Activated naive CD8-positive, alpha-beta T cell treated with anti-CD3 and anti-CD28 coated beads, Interleukin-2, amount 10 ng/mL, durations not matched to agents 7 days and 5 days (primary cell): ENCODE measurements around the gene SLC4A11. TPM values are rescaled to one million over a fixed set of nuclear protein-coding genes. Genes with fewer than 3 reads are reported as not detected.

ENCODE experiments used
- ATAC-seq: fragments of 150-1000 bp; cut with Tn5 transposase; one replicate; pipeline ENCODE4 v1.10.0; 2021; ENCODE audit warnings: low read depth, moderate library complexity
- POLR2A ChIA-PET: fragments of 350-600 bp; sonication (Branson Sonifier 250); formaldehyde crosslinking; loops from one replicate; lab custom pipeline; 2021; ENCODE audit warnings: antibody characterized with exemption; lab: Charles Lee
- DNase-seq: peaks from one replicate; pipeline ENCODE4 v3.0.0; 2021
- H3K27ac Mint-ChIP-seq: one replicate; pipeline ENCODE4 v1.8.0; 2022; ENCODE audit warnings: mild to moderate bottlenecking, mixed read lengths
- H3K27me3 Mint-ChIP-seq: one replicate; pipeline ENCODE4 v1.8.0; 2022; ENCODE audit warnings: mild to moderate bottlenecking, moderate library complexity, mixed read lengths
- H3K36me3 Mint-ChIP-seq: one replicate; pipeline ENCODE4 v1.8.0; 2021; ENCODE audit warnings: mild to moderate bottlenecking, mixed read lengths
- H3K4me1 Mint-ChIP-seq: one replicate; pipeline ENCODE4 v1.8.0; 2021; ENCODE audit warnings: mixed read lengths
- H3K4me3 Mint-ChIP-seq: one replicate; pipeline ENCODE4 v1.8.0; 2022; ENCODE audit warnings: mild to moderate bottlenecking, moderate library complexity, mixed read lengths
- H3K9me3 Mint-ChIP-seq: one replicate; pipeline ENCODE4 v1.8.0; 2021; ENCODE audit warnings: mixed read lengths
- total RNA-seq, 2 experiments: library from RNA; stranded (reverse); gene quantifications; one replicate each; pipeline ENCODE4 v1.2.3, GENCODE V29; 2021

Gene SLC4A11
- total RNA-seq, 2 experiments from 2014 or later: 1.9 to 2.4 TPM

GRCh38 chr20:3229158-3229557, 9.8 kb downstream of the SLC4A11 start:
- no peak for DNase-seq

GRCh38 chr20:3228750-3229032, 10.3 kb downstream of the SLC4A11 start:
- H3K9me3 Mint-ChIP-seq: no peaks in the 10 kb centered on the region
- DNase-seq (no peak), ATAC-seq (no peak)
- H3K36me3 Mint-ChIP-seq: peaks cover under 1% of the 10 kb centered on the region
- H3K27ac Mint-ChIP-seq: peak overlapping the region; percentile 51
- H3K27me3 Mint-ChIP-seq: no peaks in the 10 kb centered on the region
- H3K4me1 Mint-ChIP-seq: peaks cover under 1% of the 10 kb centered on the region
- POLR2A ChIA-PET: no interaction called here
- no peak overlapping the region for H3K4me3 Mint-ChIP-seq

More at GRCh38 chr20:3229158-3229557, 9.8 kb downstream of the SLC4A11 start:
- H3K4me1 Mint-ChIP-seq: no peaks in the 10 kb centered on the region
- no peak overlapping the region for H3K4me3 Mint-ChIP-seq
- no peak for ATAC-seq
- no peak overlapping the region for H3K27ac Mint-ChIP-seq
- no peaks in the 10 kb centered on the region for H3K9me3 Mint-ChIP-seq
- no peaks in the 10 kb centered on the region for H3K27me3 Mint-ChIP-seq
- H3K36me3 Mint-ChIP-seq: no peaks in the 10 kb centered on the region
- POLR2A ChIA-PET: no interaction called here

GRCh38 chr20:3227936-3228749, 10.8 kb downstream of the SLC4A11 start:
- no peak for ATAC-seq
- POLR2A ChIA-PET: no interaction called here
- Mint-ChIP-seq H3K27ac (peak overlapping the region; percentile 51), H3K4me3 (no peak overlapping the region), H3K4me1 (peaks cover 4% of the 10 kb centered on the region), H3K27me3 (no peaks in the 10 kb centered on the region), H3K9me3 (no peaks in the 10 kb centered on the region), H3K36me3 (peaks cover 2% of the 10 kb centered on the region)
- no peak for DNase-seq

GRCh38 chr20:3227506-3227905, 11.5 kb downstream of the SLC4A11 start:
- Mint-ChIP-seq H3K9me3 (no peaks in the 10 kb centered on the region), H3K36me3 (peaks cover 2% of the 10 kb centered on the region), H3K4me3 (no peak overlapping the region), H3K4me1 (peaks cover 9% of the 10 kb centered on the region), H3K27me3 (no peaks in the 10 kb centered on the region), H3K27ac (no peak overlapping the region)
- DNase-seq: no peak
- no peak for ATAC-seq
- POLR2A ChIA-PET: no interaction called here

GRCh38 chr20:3226864-3227263, 12.1 kb downstream of the SLC4A11 start:
- no peak overlapping the region for H3K4me3 Mint-ChIP-seq
- peaks cover 9% of the 10 kb centered on the region for H3K4me1 Mint-ChIP-seq
- H3K36me3 Mint-ChIP-seq: peaks cover 2% of the 10 kb centered on the region
- DNase-seq (no peak), ATAC-seq (no peak)
- H3K27me3 Mint-ChIP-seq: no peaks in the 10 kb centered on the region
- POLR2A ChIA-PET: no interaction called here
- H3K27ac Mint-ChIP-seq: no peak overlapping the region
- H3K9me3 Mint-ChIP-seq: no peaks in the 10 kb centered on the region

GRCh38 chr20:3226093-3226492, 12.9 kb downstream of the SLC4A11 start:
- H3K9me3 Mint-ChIP-seq: no peaks in the 10 kb centered on the region
- H3K27ac Mint-ChIP-seq: no peak overlapping the region
- ATAC-seq (no peak), DNase-seq (no peak)
- peaks cover 5% of the 10 kb centered on the region for H3K36me3 Mint-ChIP-seq
- no peak overlapping the region for H3K4me3 Mint-ChIP-seq
- peaks cover 12% of the 10 kb centered on the region for H3K4me1 Mint-ChIP-seq
- POLR2A ChIA-PET: no interaction called here
- H3K27me3 Mint-ChIP-seq: no peaks in the 10 kb centered on the region

- Mint-ChIP-seq H3K27me3 (no peaks in the 10 kb centered on the region), H3K36me3 (peaks cover 6% of the 10 kb centered on the region), H3K27ac (no peak overlapping the region), H3K4me3 (no peak overlapping the region), H3K9me3 (no peaks in the 10 kb centered on the region), H3K4me1 (peaks cover 12% of the 10 kb centered on the region)
- POLR2A ChIA-PET: no interaction called here
- ATAC-seq (no peak), DNase-seq (no peak)
Measured at GRCh38 chr20:3224681-3225421, 14.1 kb downstream of the SLC4A11 start.

- DNase-seq: no peak
- no peak for ATAC-seq
- Mint-ChIP-seq H3K36me3 (peaks cover 6% of the 10 kb centered on the region), H3K9me3 (no peaks in the 10 kb centered on the region), H3K27ac (no peak overlapping the region), H3K27me3 (no peaks in the 10 kb centered on the region), H3K4me1 (peaks cover 12% of the 10 kb centered on the region), H3K4me3 (no peak overlapping the region)
- POLR2A ChIA-PET: interaction anchor here (1.1 to 1.5 kb wide), 2 partner anchors 21 to 388 kb away, joined by 3 to 8 read pairs; no protein-coding TSS in a partner anchor
Measured at GRCh38 chr20:3223994-3224680, 14.9 kb downstream of the SLC4A11 start.

- H3K4me1 Mint-ChIP-seq: peaks cover 12% of the 10 kb centered on the region
- ATAC-seq (no peak), DNase-seq (no peak)
- H3K27me3 Mint-ChIP-seq: no peaks in the 10 kb centered on the region
- H3K27ac Mint-ChIP-seq: peak overlapping the region; percentile 83
- POLR2A ChIA-PET: interaction anchor here (1.0 to 1.5 kb wide), 6 partner anchors 14 to 388 kb away, joined by 3 to 8 read pairs (median 5); partner anchors contain the start of genes ITPA and SLC4A11
- no peaks in the 10 kb centered on the region for H3K9me3 Mint-ChIP-seq
- peaks cover 6% of the 10 kb centered on the region for H3K36me3 Mint-ChIP-seq
- no peak overlapping the region for H3K4me3 Mint-ChIP-seq
Measured at GRCh38 chr20:3223651-3223993, 15.4 kb downstream of the SLC4A11 start.

GRCh38 chr20:3222635-3223600, 16.1 kb downstream of the SLC4A11 start:
- no peaks in the 10 kb centered on the region for H3K9me3 Mint-ChIP-seq
- H3K4me1 Mint-ChIP-seq: peaks cover 12% of the 10 kb centered on the region
- peak overlapping the region; percentile 30 for H3K4me3 Mint-ChIP-seq
- peak overlapping the region; percentile 83 for H3K27ac Mint-ChIP-seq
- no peaks in the 10 kb centered on the region for H3K27me3 Mint-ChIP-seq
- POLR2A ChIA-PET: interaction anchor here (0.7 to 1.5 kb wide), 7 partner anchors 13 to 389 kb away, joined by 3 to 8 read pairs (median 5); partner anchors contain the start of genes ITPA and SLC4A11
- DNase-seq (peak; percentile 48), ATAC-seq (peak; percentile 84)
- peaks cover 6% of the 10 kb centered on the region for H3K36me3 Mint-ChIP-seq

- Mint-ChIP-seq H3K36me3 (peaks cover 6% of the 10 kb centered on the region), H3K4me3 (no peak overlapping the region), H3K27me3 (no peaks in the 10 kb centered on the region), H3K9me3 (no peaks in the 10 kb centered on the region), H3K27ac (no peak overlapping the region), H3K4me1 (peaks cover 12% of the 10 kb centered on the region)
- POLR2A ChIA-PET: interaction anchor here (0.7 kb wide), 1 partner anchor 87 kb away, joined by 5 read pairs; no protein-coding TSS in a partner anchor
- no peak for DNase-seq
- ATAC-seq: no peak
Measured at GRCh38 chr20:3221398-3222226, 17.4 kb downstream of the SLC4A11 start.
